Activated CD4-positive, alpha-beta T cell treated with anti-CD3 and anti-CD28 coated beads, Interleukin-2, Interleukin-6, amounts not matched to agents 100 ng/mL and 50 ng/mL, durations not matched to agents 16 hours and 8 hours (primary cell): ENCODE measurements around the gene PRR12.
"Not testable (repeated sequence)": the region's sequence is repeated elsewhere in the genome, so short reads cannot be mapped to it uniquely, and the experiment has no call there.

Experiments
- DNase-seq: peaks from one replicate; pipeline ENCODE4 v3.0.0-alpha.2; 2020

The PRR12 gene

DNA sequence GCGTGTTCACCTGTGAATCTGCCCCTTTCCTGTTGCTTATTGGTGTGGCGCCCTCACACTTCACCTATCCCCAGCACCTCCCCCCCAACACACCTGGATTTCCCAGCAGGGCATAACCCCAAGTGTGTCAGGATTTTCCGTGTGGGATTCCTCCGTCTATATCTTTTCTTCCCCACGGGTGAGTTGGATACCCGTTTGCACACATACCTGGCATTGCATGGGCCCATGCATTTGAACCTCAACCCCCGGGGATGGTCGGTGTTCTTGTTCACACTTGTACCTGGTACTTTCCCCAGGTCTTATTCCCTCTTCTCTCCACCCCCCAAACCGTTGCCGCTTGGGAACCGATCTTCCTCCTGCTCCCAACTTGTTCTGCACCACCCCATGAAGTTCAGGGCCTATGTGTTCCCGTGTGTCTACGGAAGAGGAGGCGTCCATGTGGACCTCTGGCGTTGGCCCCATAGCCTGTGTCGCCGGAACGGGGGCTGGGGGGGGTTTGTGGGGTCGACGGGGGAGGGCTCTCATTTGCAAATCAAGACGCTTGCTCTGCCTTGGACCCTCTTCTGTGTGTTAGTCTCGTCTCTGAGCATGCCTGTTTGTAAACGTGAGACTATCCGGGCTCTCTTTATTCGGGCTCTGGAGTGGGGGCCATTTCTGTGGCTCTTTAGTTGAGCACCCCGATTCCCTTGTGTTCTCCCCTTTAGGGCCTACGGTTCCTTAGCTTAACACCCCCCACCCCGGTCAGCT is 1.7 kb downstream of the PRR12 start:
- DNase-seq = peak; percentile 24

DNA sequence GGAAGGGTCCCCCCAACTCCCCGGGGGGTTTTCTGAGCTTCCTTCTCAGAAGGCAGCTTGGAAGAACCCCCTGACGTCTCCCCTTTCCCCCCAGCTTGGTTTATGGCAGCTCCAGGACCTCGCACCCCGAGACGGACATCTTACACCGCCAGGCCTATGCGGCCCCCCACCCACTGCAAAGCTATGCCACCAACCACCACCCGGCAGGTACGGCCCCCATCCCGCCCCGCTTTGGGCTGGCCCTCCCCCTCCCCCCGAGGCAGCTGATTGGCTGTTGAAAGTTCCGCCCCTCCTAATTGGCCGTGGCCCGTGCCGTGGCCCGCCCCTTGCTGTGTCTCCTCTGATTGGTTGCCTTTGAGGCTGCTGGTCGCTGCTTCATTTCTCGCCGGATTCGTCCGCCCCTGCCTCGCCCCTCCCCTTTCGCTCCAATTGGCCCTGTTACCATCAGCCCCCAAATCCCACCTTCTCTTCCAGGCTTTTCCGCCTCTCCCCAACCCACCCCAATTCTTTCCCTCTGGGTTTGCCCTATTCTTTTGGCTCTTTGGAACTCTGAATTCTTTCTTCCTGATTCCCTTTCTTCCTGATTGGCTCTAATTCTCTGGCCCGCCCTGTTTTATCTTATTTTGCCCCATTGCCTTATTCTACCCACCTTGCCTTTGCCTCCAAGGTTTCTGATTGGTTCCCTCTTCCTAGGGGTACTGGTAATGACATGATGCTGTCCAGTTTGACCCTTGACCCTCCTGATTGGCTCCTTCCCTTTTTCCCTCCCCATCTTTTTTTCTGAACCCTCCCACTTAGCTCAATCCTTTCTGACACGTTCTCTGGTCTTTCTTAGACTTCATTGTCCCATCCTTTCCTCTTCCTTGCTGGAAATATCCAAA is 2.5 kb downstream of the PRR12 start:
- DNase-seq = peak; percentile 97

DNA sequence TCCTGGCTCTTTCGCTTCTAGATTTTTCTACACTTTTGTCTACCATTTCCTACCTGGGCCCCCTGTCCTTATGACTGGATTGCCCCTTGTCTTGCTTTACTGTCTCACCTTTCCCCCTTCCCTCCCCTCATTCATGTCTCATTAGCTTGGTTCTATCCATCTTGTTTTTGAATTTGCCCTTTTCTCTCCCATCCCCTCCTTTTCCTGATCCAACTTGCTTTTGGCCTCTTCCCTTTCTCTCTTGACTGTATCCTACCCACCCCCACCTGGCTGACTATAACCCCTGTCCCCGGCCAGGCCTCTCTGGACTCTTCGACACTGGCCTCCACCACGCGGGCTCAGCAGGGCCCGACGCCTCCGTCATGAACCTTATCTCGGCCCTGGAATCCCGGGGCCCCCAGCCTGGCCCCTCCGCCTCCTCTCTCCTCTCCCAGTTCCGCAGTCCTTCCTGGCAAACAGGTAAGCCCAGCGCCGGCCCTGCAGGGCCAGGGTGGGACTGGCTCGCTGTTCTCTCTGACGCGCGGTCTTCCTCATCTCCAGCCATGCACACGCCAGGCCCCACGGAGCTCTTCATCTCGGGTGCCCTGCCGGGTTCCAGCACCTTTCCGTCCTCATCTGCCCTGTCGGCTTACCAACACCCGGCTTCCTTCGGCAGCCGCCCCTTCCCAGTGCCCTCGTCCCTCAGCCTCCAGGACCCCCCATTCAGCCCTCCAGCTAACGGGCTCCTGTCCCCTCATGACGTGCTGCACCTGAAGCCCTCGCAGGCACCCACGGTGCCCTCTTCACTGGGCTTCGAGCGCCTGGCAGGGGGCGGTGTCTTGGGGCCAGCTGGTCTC is 3.4 kb downstream of the PRR12 start:
- DNase-seq = no peak

DNA sequence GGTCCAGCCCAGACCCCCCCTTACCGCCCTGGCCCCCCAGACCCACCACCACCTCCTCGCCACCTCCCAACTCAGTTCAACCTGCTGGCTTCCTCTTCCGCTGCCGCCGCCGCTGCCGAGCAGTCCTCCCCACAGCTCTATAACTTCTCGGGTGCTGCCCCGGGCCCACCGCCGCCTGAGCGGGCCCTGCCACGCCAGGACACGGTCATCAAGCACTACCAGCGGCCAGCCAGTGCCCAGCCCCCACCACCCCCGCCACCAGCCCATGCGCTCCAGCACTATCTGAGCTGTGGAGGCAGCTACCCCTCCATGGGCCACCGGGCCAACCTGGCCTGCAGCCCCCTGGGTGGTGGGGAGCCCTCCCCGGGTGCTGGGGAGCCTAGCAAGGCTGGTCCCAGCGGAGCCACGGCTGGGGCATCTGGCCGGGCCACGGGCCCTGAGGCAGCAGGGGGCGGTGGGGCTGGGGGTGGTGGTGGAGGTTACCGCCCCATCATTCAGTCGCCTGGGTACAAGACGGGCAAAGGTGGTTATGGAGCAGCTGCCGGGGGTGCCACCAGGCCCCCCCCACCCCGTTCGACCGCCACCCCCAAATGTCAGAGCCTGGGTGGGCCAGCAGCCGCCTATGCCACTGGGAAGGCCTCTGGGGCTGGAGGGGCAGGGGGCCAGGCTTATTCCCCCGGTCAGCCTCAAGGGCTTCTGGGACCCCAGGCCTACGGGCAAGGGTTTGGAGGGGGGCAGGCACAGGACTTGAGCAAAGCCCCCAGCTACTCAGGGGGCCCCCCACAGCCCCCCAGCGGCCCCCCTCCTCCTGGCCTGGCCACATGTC is 4.2 kb downstream of the PRR12 start:
- DNase-seq = no peak

DNA sequence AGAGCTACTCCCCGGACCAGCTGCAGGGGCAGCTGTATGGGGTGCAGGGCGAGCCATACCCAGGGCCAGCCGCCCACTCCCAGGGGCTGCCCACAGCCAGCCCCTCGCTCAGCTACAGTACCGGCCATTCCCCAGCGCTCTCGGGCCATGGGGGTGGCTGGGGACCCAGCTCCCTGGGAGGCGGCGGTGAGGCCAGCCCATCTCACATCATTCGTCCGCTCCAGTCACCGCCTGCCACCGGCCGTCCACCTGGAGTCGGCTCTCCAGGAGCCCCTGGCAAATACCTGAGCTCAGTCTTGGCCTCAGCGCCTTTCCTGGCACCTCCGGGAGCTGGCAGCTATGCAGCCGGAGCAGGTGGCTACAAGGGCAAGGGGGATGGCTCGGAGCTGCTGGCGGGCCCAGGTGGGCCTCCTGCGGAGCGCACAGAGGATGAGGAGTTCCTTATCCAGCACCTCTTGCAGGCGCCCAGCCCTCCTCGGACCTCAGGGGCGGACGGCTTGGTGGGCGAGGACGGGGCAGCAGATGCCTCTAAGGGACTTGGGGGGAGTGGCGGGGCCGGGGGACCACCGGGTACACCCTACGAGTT is 4.9 kb downstream of the PRR12 start:
- DNase-seq = no peak

DNA sequence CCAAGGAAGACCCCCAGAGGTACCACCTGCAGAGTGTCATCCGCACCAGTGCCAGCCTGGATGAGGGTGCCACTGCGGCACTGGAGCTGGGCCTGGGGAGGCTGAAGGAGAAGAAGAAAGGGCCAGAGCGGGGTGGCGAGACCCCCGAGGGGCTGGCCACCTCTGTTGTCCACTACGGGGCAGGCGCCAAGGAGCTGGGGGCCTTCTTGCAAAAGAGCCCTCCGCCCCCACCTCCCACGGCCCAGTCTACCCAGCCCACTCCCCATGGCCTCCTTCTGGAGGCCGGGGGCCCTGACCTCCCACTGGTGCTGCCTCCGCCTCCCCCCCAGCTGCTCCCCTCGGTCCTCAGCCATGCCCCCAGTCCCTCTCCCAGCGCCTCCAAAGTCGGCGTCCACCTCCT is 5.4 kb downstream of the PRR12 start:
- DNase-seq = no peak

DNA sequence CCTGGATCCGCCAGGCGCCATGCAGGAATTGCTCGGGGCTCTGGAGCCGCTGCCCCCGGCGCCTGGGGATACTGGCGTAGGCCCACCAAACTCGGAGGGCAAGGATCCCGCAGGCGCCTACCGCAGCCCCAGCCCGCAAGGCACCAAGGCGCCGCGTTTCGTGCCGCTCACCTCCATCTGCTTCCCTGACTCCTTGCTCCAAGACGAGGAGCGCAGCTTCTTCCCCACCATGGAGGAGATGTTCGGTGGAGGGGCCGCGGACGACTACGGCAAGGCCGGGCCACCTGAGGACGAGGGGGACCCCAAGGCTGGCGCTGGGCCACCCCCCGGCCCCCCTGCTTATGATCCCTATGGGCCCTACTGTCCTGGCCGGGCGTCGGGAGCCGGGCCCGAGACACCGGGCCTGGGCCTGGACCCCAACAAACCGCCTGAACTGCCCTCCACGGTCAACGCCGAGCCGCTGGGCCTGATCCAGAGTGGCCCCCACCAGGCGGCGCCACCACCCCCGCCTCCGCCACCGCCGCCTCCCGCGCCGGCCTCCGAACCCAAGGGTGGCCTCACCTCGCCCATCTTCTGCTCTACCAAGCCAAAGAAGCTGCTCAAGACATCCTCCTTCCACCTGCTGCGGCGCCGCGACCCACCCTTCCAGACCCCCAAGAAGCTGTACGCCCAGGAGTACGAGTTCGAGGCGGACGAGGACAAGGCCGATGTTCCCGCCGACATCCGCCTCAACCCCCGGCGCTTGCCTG is 6.1 kb downstream of the PRR12 start:
- no peak for DNase-seq

DNA sequence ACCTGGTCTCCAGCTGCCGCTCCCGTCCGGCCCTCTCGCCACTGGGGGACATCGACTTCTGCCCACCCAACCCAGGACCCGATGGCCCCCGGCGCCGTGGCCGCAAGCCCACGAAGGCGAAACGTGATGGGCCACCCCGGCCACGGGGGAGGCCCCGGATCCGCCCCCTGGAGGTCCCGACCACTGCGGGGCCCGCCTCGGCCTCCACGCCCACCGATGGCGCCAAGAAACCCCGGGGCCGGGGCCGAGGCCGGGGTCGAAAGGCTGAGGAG is 6.7 kb downstream of the PRR12 start:
- DNase-seq = no peak

DNA sequence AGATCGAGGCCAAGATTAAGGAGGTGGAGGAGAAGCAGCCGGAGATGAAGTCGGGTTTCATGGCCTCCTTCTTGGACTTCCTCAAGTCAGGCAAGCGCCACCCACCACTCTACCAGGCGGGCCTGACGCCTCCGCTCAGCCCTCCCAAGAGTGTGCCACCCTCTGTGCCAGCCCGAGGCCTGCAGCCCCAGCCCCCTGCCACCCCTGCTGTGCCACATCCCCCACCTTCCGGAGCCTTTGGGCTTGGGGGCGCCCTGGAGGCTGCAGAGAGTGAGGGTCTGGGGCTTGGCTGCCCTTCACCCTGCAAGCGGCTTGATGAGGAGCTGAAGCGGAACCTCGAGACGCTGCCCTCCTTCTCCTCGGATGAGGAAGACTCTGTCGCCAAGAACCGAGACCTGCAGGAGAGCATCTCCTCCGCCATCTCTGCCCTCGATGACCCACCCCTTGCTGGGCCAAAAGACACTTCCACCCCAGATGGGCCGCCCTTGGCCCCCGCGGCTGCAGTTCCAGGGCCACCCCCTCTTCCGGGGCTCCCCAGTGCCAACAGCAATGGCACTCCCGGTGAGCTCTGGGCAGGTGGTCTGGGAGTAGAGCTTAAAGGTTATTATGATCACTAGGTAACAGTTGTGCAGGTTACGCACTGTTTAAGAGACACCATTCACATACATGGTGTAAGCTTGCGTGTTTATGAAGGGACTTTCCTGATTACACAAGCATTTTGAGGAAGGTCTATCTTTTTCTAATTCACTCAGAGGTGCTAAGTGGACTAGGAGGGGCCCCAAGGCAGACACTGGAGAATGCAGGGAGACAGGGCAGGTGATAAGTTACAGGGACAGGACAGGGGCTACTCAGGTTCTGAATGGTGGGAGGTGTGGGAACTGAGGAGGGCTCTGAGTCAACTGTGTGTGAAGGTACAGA is 8.7 kb downstream of the PRR12 start:
- DNase-seq = no peak

DNA sequence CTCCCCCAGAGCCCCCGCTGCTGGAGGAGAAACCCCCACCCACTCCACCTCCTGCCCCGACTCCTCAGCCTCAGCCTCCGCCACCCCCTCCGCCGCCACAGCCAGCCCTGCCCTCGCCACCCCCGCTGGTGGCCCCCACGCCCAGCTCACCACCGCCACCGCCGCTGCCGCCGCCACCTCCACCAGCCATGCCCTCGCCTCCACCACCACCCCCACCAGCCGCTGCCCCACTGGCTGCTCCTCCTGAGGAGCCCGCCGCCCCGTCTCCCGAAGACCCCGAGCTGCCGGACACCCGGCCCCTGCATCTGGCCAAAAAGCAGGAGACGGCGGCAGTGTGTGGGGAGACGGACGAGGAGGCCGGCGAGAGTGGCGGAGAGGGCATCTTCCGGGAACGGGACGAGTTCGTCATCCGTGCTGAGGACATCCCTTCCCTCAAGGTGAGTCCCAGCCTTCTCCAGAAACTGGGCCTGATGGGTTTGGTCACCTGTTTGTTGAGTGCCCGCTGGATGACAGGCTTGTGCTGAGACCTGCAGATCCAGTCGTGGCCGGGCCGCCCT is 10.6 kb downstream of the PRR12 start:
- no peak for DNase-seq

DNA sequence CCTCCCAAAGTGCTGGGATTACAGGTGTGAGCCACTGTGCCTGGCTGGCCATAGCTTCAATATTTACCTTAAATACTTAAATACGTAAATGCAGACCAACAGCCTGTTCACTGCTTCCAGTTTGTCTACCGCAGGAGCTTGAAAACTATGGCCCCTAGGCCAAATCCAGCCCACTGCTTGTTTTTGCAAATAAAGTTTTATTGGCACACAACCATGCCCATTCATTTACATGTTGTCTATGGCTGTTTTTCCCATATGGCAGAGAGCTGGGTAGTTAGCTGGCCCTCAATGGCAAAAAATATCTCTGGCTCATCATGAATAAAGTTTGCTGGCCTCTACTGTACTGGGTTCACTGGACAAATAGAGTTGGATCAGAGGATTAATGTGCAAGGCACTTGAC is 11.8 kb downstream of the PRR12 start:
- DNase-seq = no peak

DNA sequence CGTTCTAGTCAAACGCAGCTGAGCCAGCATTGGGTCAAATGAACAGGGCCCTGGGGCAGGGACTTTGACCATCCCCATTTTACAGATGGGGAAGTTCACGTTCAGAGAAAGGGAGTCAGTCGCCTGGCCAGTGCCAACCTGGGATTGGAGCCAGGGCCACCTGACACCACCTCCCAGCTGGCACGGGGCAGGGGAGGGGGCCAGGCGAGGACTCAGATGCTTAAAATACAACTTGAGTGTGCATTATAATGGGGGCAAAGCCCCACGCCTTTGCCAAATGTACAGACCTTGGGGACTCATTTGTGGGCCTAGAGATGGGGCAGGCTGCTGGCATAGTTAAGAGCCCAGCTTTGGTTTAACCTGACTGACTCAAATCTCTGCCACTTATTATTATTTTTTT is 14.6 kb downstream of the PRR12 start:
- no peak for DNase-seq

DNA sequence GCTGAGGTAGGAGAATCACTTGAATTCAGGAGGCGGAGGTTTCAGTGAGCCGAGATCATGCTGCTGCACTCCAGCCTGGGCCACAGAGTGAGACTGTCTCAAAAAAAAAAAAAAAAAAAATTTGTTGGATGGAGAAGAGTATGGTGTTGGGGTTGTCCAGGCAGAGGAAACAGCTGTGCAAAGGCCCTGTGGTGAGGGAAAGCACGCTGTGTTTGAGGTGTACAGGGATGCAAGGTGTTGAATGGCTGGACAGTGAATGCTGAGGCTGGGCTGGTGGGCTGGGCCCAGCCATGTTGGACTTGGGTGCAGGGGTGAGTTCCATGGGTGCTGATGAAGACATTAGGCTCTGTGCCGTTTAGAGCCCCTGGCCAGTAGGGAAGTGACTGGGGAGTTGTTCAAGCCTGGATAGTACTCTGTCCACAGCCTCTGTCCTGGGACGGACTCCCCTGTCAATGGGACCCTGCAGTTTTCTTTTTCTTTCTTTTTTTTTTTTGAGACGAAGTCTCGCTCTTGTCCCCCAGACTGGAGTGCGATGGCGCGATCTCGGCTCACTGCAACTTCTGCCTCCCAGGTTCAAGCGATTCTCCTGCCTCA is 18.6 kb downstream of the PRR12 start:
- DNase-seq = no peak

DNA sequence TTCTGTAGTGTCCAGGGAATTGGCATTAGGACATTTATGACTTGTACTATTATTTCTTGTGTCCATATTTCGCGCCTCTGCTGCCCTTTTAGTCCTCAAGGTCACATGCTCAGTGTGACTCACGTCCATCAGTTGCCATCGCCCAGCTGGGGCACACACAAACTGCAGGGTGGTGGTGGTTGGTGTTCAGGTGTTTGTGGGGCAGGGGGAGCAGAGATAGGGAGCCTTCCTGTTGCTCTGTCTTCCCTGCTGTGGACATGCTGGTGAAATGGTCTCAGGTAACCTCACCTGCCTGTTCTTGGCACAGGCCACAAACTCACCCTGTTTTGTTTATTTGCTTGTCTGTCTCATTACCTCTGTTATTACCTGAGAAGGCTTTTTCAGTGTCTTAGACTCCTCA is 22.4 kb downstream of the PRR12 start:
- no peak for DNase-seq

DNA sequence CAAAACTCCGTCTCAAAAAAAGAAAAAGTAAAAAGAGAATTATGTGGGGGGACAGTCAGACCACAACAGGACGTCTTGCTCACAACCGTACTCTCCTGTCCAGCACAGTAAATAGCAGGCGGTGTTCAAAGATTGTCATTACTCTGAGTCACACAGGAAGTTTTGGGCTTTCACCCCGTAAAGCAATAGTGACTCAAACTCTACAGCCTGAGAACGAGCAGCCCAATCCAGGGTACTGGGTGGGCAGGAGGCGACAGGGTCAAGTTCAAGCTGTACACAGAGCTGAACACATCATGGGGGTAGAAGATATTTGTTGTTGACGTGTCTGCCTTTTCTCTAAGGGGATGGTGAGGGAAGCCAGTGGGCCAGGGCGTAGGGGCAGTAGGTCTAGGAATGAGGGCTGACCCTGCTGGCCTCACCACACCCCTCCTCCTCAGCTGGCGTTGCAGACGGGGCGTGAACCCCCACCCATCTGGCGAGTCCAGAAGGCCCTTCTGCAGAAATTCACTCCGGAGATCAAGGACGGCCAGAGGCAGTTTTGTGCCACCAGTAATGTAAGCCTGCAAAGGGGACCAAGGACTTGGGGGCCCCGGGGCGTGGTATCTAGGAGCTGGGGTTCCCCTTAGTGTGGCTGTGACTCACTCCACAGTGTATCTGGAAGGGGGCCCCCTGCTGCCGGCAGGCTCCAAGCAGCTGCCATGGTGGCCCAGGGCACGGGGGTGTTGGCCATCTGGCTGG is 23.3 kb downstream of the PRR12 start:
- peak; percentile 67 for DNase-seq

DNA sequence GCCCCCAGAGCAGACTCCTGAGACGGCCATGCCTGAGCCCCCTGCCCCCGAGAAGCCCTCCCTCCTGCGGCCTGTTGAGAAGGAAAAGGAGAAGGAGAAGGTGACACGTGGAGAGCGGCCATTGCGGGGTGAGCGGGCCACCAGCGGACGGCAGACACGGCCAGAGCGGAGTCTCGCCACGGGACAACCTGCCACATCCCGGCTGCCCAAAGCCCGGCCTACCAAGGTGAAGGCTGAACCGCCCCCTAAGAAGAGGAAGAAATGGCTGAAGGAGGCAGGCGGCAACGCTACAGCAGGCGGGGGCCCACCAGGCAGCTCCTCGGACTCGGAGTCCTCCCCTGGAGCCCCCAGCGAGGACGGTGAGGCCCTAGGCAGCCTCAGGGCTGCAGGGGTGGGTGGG is 24.9 kb downstream of the PRR12 start:
- no peak for DNase-seq

DNA sequence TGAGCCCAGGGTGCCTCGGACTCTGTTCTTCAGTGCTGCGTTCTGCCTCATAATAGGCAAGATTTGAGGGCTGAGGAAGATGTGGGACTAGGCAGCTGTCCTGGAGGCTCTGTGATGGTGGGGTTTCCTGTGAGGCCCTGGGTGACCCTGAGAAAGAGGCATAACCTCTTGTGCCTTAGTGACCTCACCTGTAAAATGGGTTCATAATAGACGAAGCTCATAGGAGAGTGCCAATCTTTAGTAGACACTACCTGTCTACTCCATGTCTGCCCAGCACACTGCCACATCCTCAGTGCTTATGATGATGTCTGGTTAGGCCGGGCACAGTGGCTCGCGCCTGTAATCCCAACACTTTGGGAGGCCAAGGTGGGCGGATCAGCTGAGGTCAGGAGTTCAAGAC is 25.6 kb downstream of the PRR12 start:
- no peak for DNase-seq

DNA sequence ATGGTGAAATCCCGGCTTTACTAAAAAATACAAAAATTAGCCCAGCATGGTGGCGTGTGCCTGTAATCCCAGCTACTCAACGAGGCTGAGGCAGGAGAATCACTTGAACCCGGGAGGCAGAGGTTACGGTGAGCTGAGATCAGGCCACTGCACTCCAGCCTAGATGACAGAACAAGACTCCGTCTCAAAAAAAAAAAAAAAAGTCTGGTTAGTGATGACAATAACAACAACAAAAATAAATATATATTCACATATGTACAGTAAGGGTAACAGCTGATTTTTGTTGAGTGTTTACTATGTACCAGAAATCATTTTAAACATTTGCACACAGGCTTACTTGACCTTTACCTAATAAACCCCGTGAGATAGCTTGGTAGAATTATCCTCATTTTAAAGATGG is 26.0 kb downstream of the PRR12 start:
- no peak for DNase-seq

DNA sequence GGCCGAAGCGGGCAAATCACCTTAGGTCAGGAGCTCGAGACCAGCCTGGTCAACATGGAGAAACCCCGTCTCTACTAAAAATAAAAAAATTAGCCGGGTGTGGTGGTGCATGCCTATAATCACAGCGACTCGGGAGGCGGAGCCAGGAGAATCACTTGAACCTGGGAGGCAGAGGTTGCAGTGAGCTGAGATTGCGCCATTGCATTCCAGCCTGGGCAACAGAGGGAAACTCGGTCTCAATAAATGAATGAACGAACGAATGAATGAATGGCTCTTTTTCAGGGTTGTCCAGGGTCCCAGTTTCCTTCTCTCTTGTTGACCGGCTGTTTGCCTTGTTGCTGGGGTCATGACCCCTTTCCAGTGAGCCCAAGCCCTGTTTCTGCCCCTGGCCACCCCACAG is 26.9 kb downstream of the PRR12 start:
- DNase-seq = not testable (repeated sequence)
